Glutamatergic neuron (in vitro differentiated cells): Measurements from ENCODE around the gene DNAH8. TPM values are rescaled to one million over a fixed set of nuclear protein-coding genes. Genes with fewer than 3 reads are reported as not detected.

Experiments used
- DNase-seq: peaks from one replicate; pipeline ENCODE4 v3.0.0; 2022
- H3K27ac Mint-ChIP-seq: one replicate; pipeline ENCODE4 v1.8.0; 2020; ENCODE audit warnings: mild to moderate bottlenecking, mixed read lengths, inconsistent platforms; ENCODE audit not compliant: unreplicated experiment
- H3K27me3 Mint-ChIP-seq: one replicate; pipeline ENCODE4 v1.8.0; 2020; ENCODE audit warnings: mild to moderate bottlenecking, moderate library complexity, mixed read lengths, inconsistent platforms; ENCODE audit not compliant: unreplicated experiment
- H3K36me3 Mint-ChIP-seq: one replicate; pipeline ENCODE4 v1.8.0; 2020; ENCODE audit warnings: mild to moderate bottlenecking, mixed read lengths, inconsistent platforms; ENCODE audit not compliant: unreplicated experiment
- H3K4me1 Mint-ChIP-seq: one replicate; pipeline ENCODE4 v1.8.0; 2020; ENCODE audit warnings: mild to moderate bottlenecking, low read depth, mixed read lengths, inconsistent platforms; ENCODE audit not compliant: unreplicated experiment
- H3K4me3 Mint-ChIP-seq: one replicate; pipeline ENCODE4 v1.8.0; 2020; ENCODE audit warnings: mild to moderate bottlenecking, mixed read lengths, inconsistent platforms; ENCODE audit not compliant: unreplicated experiment
- H3K9me3 Mint-ChIP-seq: one replicate; pipeline ENCODE4 v1.8.0; 2020; ENCODE audit warnings: mild to moderate bottlenecking, moderate library complexity, mixed read lengths, inconsistent platforms; ENCODE audit not compliant: unreplicated experiment
- total RNA-seq: library from RNA; stranded (reverse); fragmentation: NEBNext Ultra II Directional; extraction: Animal tissue kit (Norgen Biotek cat#: 25700); gene quantifications from one replicate; pipeline ENCODE4 v1.2.1, GENCODE V29; 2021; ENCODE audit not compliant: unreplicated experiment
- TF ChIP-seq, protein P1 (sequence below): fragments of 200-600 bp; sonication (generic); IDR thresholded peaks from one replicate; pipeline ENCODE4 v1.5.0; 2021; ENCODE audit not compliant: partially characterized antibody, unreplicated experiment

The DNAH8 gene
- total RNA-seq, 1 donor from 2014 or later = not detected

- TF ChIP-seq, protein P1, sequence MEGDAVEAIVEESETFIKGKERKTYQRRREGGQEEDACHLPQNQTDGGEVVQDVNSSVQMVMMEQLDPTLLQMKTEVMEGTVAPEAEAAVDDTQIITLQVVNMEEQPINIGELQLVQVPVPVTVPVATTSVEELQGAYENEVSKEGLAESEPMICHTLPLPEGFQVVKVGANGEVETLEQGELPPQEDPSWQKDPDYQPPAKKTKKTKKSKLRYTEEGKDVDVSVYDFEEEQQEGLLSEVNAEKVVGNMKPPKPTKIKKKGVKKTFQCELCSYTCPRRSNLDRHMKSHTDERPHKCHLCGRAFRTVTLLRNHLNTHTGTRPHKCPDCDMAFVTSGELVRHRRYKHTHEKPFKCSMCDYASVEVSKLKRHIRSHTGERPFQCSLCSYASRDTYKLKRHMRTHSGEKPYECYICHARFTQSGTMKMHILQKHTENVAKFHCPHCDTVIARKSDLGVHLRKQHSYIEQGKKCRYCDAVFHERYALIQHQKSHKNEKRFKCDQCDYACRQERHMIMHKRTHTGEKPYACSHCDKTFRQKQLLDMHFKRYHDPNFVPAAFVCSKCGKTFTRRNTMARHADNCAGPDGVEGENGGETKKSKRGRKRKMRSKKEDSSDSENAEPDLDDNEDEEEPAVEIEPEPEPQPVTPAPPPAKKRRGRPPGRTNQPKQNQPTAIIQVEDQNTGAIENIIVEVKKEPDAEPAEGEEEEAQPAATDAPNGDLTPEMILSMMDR = no peak
- no peak for DNase-seq
- Mint-ChIP-seq H3K4me1 (no peaks in the 10 kb centered on the region), H3K36me3 (peaks cover 6% of the 10 kb centered on the region), H3K27me3 (no peaks in the 10 kb centered on the region), H3K27ac (no peak overlapping the region), H3K4me3 (no peak overlapping the region), H3K9me3 (no peaks in the 10 kb centered on the region)
These were observed 111.9 kb downstream of the DNAH8 start for GRCh38 chr6:38827024-38827423.

DNA sequence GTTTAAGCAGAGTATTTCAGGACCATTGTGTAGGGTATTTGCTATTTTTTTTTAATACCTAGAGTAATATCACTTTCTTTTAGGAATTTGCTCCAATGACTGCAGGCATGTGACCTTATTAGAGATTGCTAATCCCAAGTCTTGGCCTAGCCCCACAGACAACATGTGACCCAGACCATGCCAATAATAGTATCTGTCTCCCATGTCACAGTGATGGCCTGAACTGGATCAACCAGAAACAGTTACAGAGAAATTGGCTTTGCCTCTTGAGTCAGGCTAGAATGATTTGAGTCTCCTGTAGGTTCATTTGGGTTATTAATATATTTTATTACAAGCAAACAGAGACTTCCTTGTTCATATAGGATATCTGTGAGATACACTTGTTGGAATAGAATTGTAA lies 116.8 kb downstream of the DNAH8 start:
- no peak for DNase-seq
- H3K36me3 Mint-ChIP-seq = peaks cover 6% of the 10 kb centered on the region
- peaks cover 5% of the 10 kb centered on the region for H3K9me3 Mint-ChIP-seq
- TF ChIP-seq, protein P1 = no peak
- no peaks in the 10 kb centered on the region for H3K27me3 Mint-ChIP-seq
- H3K27ac Mint-ChIP-seq = no peak overlapping the region
- peaks cover 16% of the 10 kb centered on the region for H3K4me1 Mint-ChIP-seq
- no peak overlapping the region for H3K4me3 Mint-ChIP-seq

GRCh38 chr6:38833320-38833719 lies 118.2 kb downstream of the DNAH8 start:
- no peak overlapping the region for H3K27ac Mint-ChIP-seq
- H3K4me1 Mint-ChIP-seq = peaks cover 22% of the 10 kb centered on the region
- no peak for DNase-seq
- H3K4me3 Mint-ChIP-seq = no peak overlapping the region
- H3K27me3 Mint-ChIP-seq = no peaks in the 10 kb centered on the region
- TF ChIP-seq, protein P1 = no peak
- H3K36me3 Mint-ChIP-seq = peaks cover 6% of the 10 kb centered on the region
- peaks cover 8% of the 10 kb centered on the region for H3K9me3 Mint-ChIP-seq

GRCh38 chr6:38836585-38836984 lies 121.5 kb downstream of the DNAH8 start:
- Mint-ChIP-seq H3K4me3 (no peak overlapping the region), H3K9me3 (peaks cover 8% of the 10 kb centered on the region), H3K4me1 (peaks cover 22% of the 10 kb centered on the region), H3K27ac (peak overlapping the region; percentile 39), H3K36me3 (no peaks in the 10 kb centered on the region), H3K27me3 (no peaks in the 10 kb centered on the region)
- no peak for DNase-seq
- TF ChIP-seq, protein P1 = no peak

- TF ChIP-seq, protein P1 = no peak
- peak overlapping the region; percentile 86 for H3K27ac Mint-ChIP-seq
These were observed 122.0 kb downstream of the DNAH8 start for GRCh38 chr6:38837101-38837500.

More at GRCh38 chr6:38837101-38837500, 122.0 kb downstream of the DNAH8 start:
- H3K4me3 Mint-ChIP-seq = no peak overlapping the region
- peaks cover 8% of the 10 kb centered on the region for H3K9me3 Mint-ChIP-seq
- peaks cover 22% of the 10 kb centered on the region for H3K4me1 Mint-ChIP-seq
- no peak for DNase-seq
- H3K36me3 Mint-ChIP-seq = no peaks in the 10 kb centered on the region
- no peaks in the 10 kb centered on the region for H3K27me3 Mint-ChIP-seq
